IPS DF 4.7 (cell line): ENCODE data around the gene STK39.
"Not testable (repeated sequence)": the region's sequence is repeated elsewhere in the genome, so short reads cannot be mapped to it uniquely, and the experiment has no call there.

Experiments
- DNase-seq: peaks from one replicate; pipeline ENCODE4 v3.0.0-alpha.2; 2013; ENCODE audit warnings: low spot score; ENCODE audit errors: extremely low read depth

STK39 gene

DNA sequence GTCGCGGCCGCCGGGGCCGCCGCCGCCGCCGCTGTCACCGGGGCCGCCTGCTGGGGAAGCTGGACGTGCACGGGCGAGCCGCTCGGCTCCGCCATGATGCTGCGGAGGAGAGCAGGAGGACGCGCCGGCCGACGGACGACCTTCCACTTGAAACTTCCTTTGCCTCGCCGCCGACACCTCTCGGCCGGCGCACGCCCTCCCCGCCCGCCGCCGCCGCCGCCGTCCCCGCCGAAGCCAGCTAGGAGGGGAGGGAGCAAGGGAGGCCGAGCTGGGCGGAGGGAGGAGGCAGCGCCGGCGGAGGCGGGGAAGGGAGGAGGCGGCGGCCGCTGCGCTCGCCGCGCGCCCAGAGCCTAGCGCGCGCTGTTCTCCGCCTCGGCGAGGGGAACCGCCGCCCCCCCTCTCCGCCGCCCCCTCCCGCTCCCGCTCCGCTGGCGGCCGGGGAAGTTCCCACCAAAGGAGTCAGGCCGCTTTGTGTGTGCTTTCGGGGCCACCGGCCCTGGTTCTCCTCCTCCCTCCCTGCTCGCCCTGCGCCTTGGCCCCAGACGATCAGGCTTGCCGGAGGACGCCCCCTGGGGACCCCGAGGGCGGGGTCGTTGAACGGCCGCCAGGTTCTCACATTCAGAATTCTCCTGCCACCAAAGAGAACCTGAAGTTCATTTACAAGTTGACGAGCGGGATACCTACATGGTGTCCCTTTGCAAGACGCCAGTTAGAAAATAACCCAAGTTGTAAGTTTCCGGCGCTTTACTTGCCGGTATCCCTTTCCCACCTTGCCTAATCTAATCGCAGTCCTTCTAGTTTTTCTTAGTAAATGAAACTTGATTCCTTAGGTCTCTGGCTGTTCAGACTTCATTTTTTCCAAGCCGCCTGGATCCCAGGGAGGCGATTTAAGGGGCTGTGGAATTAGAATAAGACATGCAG is at the start of gene STK39:
TSS of gene STK39 (minus strand) at position 255 of the 921 bp plus-strand sequence. CDS start at position 95, 160 bp downstream.
- no peak for DNase-seq

DNA sequence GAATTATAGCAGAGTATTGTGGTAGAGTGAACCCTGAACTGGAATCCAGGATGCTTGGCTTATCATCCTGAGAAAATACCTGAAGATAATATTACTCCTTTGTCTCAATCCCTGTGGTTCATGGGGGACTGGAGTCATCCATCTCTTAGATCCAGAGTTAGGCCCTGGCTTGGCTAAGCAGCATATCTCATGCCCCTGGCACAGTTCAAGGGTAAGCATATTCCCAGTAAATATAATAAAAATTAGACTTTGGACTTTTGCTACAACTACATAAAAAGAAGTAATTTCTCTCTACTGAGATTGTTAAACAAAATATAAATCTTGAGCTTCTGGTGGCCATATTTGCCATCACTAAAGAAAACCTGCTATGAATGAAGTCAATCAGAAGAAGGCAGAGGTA is 47.7 kb upstream of the STK39 start:
- no peak for DNase-seq

DNA sequence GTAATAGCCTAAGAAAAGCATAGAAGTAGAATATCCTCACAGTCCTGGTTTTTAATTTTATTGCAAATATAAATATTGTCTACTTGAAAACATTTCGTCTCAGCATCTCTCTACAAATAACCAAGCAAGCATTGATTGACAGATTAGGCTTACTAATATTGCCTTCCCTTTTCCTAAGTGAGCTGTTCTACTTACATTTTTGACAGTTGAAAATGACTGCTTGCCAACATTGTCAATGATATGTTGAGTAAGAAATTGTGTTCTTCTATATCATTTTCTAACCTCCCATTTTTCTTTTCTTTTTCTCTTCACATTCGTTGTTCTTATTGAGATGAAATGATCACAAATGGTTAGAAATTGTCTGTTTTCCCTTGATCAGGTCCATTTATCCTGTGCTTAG is 47.0 kb upstream of the STK39 start:
- DNase-seq, result no peak

GRCh38 chr2:168293766-168294165 is 46.4 kb upstream of the STK39 start:
- peak; percentile 7 for DNase-seq

DNA sequence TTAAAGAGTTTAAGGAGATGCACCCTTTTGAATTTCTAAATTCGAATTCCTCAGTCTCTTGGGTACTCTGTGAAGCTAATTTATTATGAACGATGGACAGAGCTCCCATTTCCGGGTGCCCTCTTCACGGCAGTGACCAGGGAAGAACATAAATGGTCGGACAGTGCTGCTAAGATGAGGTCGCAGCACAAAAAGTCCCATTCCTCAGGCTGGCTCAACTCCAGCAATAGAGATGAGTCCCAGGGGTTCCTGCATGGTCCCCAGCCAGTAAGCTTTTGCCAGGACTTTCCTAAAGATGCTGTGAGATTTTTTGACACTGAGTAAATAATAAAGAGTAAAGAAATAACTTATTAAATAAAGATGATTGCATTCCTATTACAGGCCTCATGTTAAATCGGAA is 43.0 kb upstream of the STK39 start:
- no peak for DNase-seq

DNA sequence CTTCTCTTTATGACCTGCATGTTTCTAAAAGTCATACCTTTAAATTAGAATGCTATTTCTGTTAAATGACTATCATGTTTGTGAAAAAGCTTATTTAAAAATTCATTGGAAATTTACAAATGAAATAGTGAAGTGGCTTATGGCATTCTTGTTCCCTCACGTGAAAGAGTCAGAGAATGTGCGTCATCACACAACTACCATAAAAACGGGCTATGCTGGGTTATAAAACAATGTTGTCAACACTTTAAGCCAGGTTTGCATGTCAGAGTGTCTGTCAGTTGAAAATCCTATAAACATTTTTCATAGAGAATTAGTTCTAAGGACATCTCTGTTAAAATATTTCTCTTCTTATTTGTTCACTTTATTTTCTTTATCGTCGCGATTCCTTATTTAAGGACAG is 42.5 kb upstream of the STK39 start:
- no peak for DNase-seq

DNA sequence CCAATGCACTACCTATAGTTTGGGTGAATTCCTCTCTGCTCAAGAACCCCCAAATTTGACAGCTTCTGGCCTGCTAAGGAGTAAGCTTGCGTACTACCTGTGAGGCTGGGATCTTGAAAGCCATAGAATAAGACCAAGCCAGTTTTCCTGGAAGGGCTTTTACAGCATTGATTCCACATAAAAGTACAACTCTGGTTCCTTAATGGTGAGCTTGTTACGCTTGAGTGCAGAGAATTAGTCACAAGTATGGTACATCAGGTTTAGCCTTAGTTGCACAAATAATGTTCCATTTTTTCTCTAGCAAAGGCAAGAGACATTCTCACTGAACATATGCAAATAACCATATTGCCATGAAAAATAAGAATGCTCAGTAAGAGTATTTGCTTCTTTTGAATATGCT is 39.1 kb upstream of the STK39 start:
- no peak for DNase-seq

DNA sequence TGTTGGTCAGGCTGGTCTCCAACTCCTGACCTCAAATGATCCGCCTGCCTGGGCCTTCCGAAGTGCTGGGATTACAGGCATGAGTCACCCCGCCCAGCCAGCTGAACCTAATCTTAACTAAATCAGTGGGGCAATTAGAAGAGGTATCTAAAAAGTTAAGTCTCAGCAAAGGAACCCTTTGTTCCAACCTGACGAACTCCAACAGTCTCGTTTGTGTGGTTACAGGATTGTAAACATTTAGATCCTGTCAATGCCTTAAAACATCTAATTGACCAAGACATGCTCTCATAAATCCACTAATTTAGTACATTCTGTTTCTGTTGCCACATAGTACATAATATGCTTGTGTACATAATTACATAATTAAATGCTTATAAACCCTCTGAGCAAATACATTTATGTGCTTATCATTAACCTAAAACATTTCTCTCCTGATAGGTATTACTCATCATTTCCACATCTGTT is 31.1 kb upstream of the STK39 start:
- no peak for DNase-seq

DNA sequence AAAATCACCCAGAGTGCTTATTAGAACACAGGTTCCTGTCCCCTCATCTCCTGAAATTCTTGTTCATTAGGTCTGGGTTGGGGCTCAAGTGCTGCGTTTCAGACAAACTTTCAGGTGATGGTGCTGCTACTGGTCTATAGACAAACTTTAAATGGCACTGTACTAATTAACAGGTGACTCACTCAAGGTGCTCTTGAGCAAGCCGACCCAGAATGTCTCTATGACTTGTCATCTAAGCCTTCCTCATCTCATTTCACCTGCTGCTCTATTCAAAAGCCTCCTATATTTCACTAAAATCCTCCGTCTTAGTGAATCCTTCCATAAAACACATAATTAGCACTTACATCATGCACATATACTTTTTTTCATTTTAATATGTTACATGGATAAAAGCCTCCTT is 29.9 kb upstream of the STK39 start:
- DNase-seq, result no peak

- DNase-seq, result no peak
These were observed 24.8 kb upstream of the STK39 start for GRCh38 chr2:168272225-168272624.

- not testable (repeated sequence) for DNase-seq
These were observed 15.5 kb upstream of the STK39 start for GRCh38 chr2:168262926-168263325.

GRCh38 chr2:168256448-168256847 is 9.1 kb upstream of the STK39 start:
- no peak for DNase-seq

GRCh38 chr2:168255866-168256265 is 8.5 kb upstream of the STK39 start:
- no peak for DNase-seq

DNA sequence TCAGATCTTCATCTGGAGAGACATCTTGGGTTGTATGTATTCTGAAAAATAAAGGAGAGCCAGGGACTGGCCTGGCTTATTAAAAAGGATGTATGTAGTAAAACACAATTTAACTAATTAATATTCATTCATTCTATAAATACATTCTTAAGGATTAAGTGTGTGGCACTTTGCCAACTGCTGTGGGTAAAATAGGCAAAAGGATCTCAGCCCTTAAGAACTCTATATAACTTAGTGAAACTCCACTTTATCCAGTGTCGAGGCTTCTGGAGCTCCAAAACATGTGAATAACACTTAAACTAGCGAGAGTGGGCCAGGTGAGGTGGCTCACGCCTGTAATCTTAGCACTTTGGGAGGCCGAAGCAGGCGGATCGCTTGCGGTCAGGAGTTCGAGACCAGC is 7.7 kb upstream of the STK39 start:
- DNase-seq, result no peak

GRCh38 chr2:168254158-168254935 is 7.0 kb upstream of the STK39 start:
- no peak for DNase-seq

DNA sequence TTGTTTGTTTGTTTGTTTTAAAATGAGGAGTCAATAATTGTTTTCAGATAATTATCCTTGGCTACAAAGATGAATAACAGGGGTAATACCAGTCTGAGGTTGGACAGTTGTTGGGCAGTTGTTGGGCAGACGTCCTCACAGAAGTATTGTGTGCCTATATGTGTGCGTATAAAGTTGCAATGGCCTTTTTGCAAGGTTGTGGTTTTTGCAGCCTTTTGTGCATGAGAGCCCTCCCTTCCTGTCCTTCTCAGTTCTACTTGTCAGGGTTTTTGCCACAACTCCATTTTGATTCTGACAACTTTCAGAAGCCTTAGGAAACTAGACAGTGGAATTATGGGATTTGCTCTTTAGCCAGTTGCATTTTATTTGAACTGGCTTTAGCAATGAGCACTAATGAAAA is 6.0 kb upstream of the STK39 start:
- DNase-seq, result no peak

GRCh38 chr2:168252976-168253375 is 5.6 kb upstream of the STK39 start:
- no peak for DNase-seq

DNA sequence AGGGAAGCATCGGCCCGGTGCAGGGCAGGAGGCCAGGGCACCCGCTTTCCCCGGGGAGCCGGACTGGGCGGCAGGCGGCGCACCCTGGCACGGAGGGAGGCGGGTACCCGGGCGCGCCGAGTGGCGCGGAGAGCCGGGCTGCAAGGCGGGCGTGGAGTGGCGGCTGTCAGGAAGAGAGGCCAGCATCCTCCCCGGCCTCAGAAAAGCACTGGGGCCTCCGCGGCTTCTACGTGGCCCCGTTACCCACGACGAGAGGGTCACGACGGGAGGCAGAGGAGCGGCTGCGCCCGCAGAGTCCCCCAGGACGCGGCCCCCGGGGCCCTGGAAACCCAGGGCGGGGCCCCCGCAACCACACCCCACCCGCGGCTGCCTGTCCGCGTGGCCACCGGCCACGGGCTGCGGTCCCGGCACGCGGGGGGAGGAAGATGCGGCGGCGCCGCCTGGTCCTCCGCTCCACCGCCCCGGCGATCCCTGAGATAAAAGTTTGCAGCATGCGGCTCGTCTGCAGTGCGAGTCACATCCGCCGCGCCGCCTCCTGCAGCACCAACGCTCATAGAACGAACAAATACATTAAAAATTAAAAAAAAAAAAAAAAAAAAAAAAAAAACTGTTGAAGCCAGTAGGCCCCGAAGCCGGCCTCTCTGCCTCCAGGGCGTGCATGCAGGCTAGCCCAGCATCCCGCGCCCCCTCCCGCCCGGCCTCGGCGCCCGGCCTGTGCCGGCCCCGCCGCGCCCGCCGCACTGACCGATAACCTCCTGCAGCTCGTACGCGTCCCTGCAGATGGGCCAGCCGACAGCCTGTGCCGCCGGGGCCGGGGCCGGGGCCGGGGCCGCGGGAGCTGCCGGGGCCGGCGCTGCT is 683 bp downstream of the STK39 start:
- no peak for DNase-seq

GRCh38 chr2:168246072-168246482 is 1.3 kb downstream of the STK39 start:
- no peak for DNase-seq

DNA sequence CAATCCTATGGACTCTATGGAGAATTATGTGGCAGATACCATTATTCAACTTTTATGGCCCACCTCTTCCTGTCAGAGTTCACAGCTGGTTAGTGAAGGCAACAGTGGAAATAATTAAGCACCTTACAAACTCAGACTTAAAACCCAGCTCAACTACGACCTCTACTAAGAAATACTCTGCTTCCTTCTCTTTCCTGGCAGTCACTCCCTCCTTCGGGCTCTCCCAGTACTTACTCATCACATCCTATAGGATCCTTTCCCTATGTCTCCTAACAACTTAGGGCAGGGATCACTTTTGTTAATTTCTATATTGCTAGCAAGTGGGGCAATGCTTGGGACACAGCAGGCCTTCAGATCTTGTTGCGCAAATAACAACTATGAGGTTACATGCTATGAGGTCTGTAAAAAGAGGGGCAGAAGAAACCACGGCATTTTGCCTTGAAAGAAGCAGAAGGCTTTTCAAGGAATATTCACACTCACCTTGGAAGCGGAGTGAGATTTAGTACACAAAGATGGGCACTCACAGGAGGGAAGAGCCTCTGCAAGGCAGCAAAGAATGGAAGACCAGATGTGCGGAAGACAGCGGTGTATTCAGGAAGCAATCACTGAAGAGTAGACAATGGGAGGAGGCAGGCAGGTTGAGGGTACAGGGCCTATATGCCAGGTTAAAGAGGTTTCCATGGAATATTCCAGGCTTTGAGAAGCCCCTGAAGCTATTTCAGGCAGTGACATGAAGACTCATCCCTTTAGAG is 2.1 kb downstream of the STK39 start:
- DNase-seq, result no peak

DNA sequence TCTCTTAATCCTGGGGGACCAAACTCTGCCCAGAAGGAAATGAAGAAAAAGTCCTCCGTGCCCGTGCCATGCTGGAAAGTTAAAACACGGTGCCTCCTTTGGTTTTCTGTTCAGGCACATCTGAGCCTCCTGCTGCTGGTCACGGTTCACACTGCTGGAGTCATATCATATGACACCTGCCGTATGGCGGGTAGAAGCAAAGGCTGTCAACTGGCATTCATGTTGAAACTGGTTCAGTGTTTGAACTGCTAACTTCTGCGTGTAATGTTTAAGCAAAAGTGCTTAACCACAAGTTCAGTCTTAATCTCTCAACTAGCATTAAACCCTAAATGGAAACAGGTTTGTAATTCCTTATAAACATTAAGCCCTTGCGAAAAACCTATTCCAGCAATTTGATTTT is 3.1 kb downstream of the STK39 start:
- DNase-seq, result no peak
